Measurements from ENCODE around the gene PCDHB3. TPM values are rescaled to one million over a fixed set of nuclear protein-coding genes. Genes with fewer than 3 reads are reported as not detected.
"Not testable (repeated sequence)": the region's sequence is repeated elsewhere in the genome, so short reads cannot be mapped to it uniquely, and the experiment has no call there.

PCDHB3 gene
- total RNA-seq, 1 experiment from 2014 or later, result 2.3 TPM

GRCh38 chr5:141101059-141101458 lies 786 bp downstream of the PCDHB3 start:
- H3K27ac Mint-ChIP-seq, result no peak overlapping the region
- H3K9me3 Mint-ChIP-seq, result peaks cover 36 to 49% of the 10 kb centered on the region in 2 experiments
- no peak for DNase-seq

DNA sequence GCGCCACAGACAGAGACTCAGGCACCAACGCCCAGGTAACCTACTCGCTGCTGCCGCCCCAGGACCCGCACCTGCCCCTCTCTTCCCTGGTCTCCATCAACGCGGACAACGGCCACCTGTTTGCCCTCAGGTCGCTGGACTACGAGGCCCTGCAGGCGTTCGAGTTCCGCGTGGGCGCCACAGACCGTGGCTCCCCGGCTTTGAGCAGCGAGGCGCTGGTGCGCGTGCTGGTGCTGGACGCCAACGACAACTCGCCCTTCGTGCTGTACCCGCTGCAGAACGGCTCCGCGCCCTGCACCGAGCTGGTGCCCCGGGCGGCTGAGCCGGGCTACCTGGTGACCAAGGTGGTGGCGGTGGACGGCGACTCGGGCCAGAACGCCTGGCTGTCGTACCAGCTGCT lies 1.8 kb downstream of the PCDHB3 start:
- not testable (repeated sequence) for H3K4me1 ChIP-seq (ENCODE audit: insufficient read depth, low read length); H3K4me3 Mint-ChIP-seq; H3K27ac ChIP-seq (ENCODE audit: insufficient read length, low read depth, low read length); H2BK20ac ChIP-seq (ENCODE audit: low read depth, low read length, poor library complexity, severe bottlenecking); DNase-seq; H4K20me1 ChIP-seq (ENCODE audit: control insufficient read depth, insufficient read depth, insufficient read length); H3K4me2 ChIP-seq (ENCODE audit: insufficient read depth, insufficient read length, low read length); H4K5ac ChIP-seq (ENCODE audit: insufficient read length, low read depth, low read length); H2BK15ac ChIP-seq (ENCODE audit: low read depth, low read length); H3K27me3 ChIP-seq (ENCODE audit: insufficient read depth, low read length); H2BK5ac ChIP-seq (ENCODE audit: insufficient read length, low read length); H3K23me2 ChIP-seq (ENCODE audit: insufficient read length, low read depth, low read length, poor library complexity, severe bottlenecking); H3K9ac ChIP-seq (ENCODE audit: extremely low read depth, insufficient read length, low read length); H3K4ac ChIP-seq (ENCODE audit: low read depth, low read length); H3T11ph ChIP-seq (ENCODE audit: low read length); H3K9me3 ChIP-seq (ENCODE audit: control insufficient read depth, low read depth, low read length); H2BK12ac ChIP-seq (ENCODE audit: insufficient read length, low read depth, low read length); H3K56ac ChIP-seq (ENCODE audit: insufficient read length, low read depth, low read length); H3K23ac ChIP-seq (ENCODE audit: insufficient read length, low read depth, low read length); H4K8ac ChIP-seq (replicated peaks; ENCODE audit: insufficient read length, low read depth, low read length); H3K27me3 Mint-ChIP-seq (ENCODE audit: low read depth); H2AK5ac ChIP-seq (ENCODE audit: insufficient read length, low read length); H3K14ac ChIP-seq (ENCODE audit: insufficient read depth, low read length); H3K79me1 ChIP-seq (ENCODE audit: insufficient read depth, low read depth, low read length, poor library complexity, severe bottlenecking); H3K4me1 Mint-ChIP-seq; H2BK120ac ChIP-seq (ENCODE audit: low read depth, low read length, poor library complexity, severe bottlenecking); H2AFZ ChIP-seq (ENCODE audit: low read length); H3K18ac ChIP-seq (ENCODE audit: insufficient read length, low read depth, low read length); H3K27ac Mint-ChIP-seq; H4K91ac ChIP-seq (ENCODE audit: insufficient read length, low read depth, low read length); H3K79me2 ChIP-seq (ENCODE audit: insufficient read depth, low read length)
- peaks cover 27 to 67% (median 51%) of the 10 kb centered on the region in 3 experiments for H3K36me3 Mint-ChIP-seq (ENCODE audit: insufficient read depth in 1 of 3, low read depth in 3 of 3)
- no CpG with 5 or more reads among the region's 39 CpGs for WGBS (ENCODE audit: extremely low coverage, insufficient read length, low lambda C conversion rate)
- peaks cover 34 to 48% of the 10 kb centered on the region in 2 experiments for H3K9me3 Mint-ChIP-seq

More at GRCh38 chr5:141101059-141101458, 786 bp downstream of the PCDHB3 start:
- peaks cover 30 to 71% (median 52%) of the 10 kb centered on the region in 3 experiments for H3K36me3 Mint-ChIP-seq (ENCODE audit: insufficient read depth in 1 of 3, low read depth in 3 of 3)
- no peak overlapping the region for H3K56ac ChIP-seq (ENCODE audit: insufficient read length, low read depth, low read length)
- H4K20me1 ChIP-seq (ENCODE audit: control insufficient read depth, insufficient read depth, insufficient read length), result no peaks in the 10 kb centered on the region
- peak overlapping the region in 1 of 2 experiments; percentile 63; a peak in 2 of 5 replicates for H3K4me3 Mint-ChIP-seq
- no peak overlapping the region for H3K23ac ChIP-seq (ENCODE audit: insufficient read length, low read depth, low read length)
- no peaks in the 10 kb centered on the region for H3K27me3 ChIP-seq (ENCODE audit: insufficient read depth, low read length)
- H3K23me2 ChIP-seq (ENCODE audit: insufficient read length, low read depth, low read length, poor library complexity, severe bottlenecking), result no peaks in the 10 kb centered on the region
- H4K8ac ChIP-seq (replicated peaks; ENCODE audit: insufficient read length, low read depth, low read length), result no peak overlapping the region
- no peaks in the 10 kb centered on the region for H3K79me2 ChIP-seq (ENCODE audit: insufficient read depth, low read length)
- no peaks in the 10 kb centered on the region for H3K4me1 ChIP-seq (ENCODE audit: insufficient read depth, low read length)
- no peak overlapping the region for H2BK15ac ChIP-seq (ENCODE audit: low read depth, low read length)
- no peak overlapping the region for H3K4me2 ChIP-seq (ENCODE audit: insufficient read depth, insufficient read length, low read length)
- no CpG with 5 or more reads among the region's 20 CpGs for WGBS (ENCODE audit: extremely low coverage, insufficient read length, low lambda C conversion rate)
- peaks cover 3% of the 10 kb centered on the region for H3K79me1 ChIP-seq (ENCODE audit: insufficient read depth, low read depth, low read length, poor library complexity, severe bottlenecking)
- no peak overlapping the region for H2AK5ac ChIP-seq (ENCODE audit: insufficient read length, low read length)
- H3K9ac ChIP-seq (ENCODE audit: extremely low read depth, insufficient read length, low read length), result no peak overlapping the region
- H2AFZ ChIP-seq (ENCODE audit: low read length), result no peak overlapping the region
- H4K5ac ChIP-seq (ENCODE audit: insufficient read length, low read depth, low read length), result no peak overlapping the region
- TF ChIP-seq CTCF (conservative IDR thresholded peaks at IDR 0.05), result no peak
- H4K91ac ChIP-seq (ENCODE audit: insufficient read length, low read depth, low read length), result no peak overlapping the region
- H3K14ac ChIP-seq (ENCODE audit: insufficient read depth, low read length), result no peak overlapping the region
- H3K18ac ChIP-seq (ENCODE audit: insufficient read length, low read depth, low read length), result no peak overlapping the region
- no peak overlapping the region for H2BK20ac ChIP-seq (ENCODE audit: low read depth, low read length, poor library complexity, severe bottlenecking)
- no peaks in the 10 kb centered on the region for H3K27me3 Mint-ChIP-seq (ENCODE audit: low read depth)
- no peak overlapping the region for H2BK12ac ChIP-seq (ENCODE audit: insufficient read length, low read depth, low read length)
- H3K4ac ChIP-seq (ENCODE audit: low read depth, low read length), result no peak overlapping the region
- no peak overlapping the region for H2BK5ac ChIP-seq (ENCODE audit: insufficient read length, low read length)
- H3K9me3 ChIP-seq (ENCODE audit: control insufficient read depth, low read depth, low read length), result peaks cover under 1% of the 10 kb centered on the region
- H2BK120ac ChIP-seq (ENCODE audit: low read depth, low read length, poor library complexity, severe bottlenecking), result no peak overlapping the region
- H3K27ac ChIP-seq (ENCODE audit: insufficient read length, low read depth, low read length), result no peak overlapping the region
- H3K4me1 Mint-ChIP-seq, result peaks cover 2 to 7% of the 10 kb centered on the region in 2 experiments; a peak in 3 of 4 replicates
- H3T11ph ChIP-seq (ENCODE audit: low read length), result no peak overlapping the region
